ENCODE data around the gene CEP112. TPM values are rescaled to one million over a fixed set of nuclear protein-coding genes. Genes with fewer than 3 reads are reported as not detected.

Gene CEP112
- total and polyA plus RNA-seq, 2 of the 4 experiments (the other 2 are of a cell fraction): 2.5 to 5.6 TPM

- Histone ChIP-seq H3K14ac (replicated peaks; ENCODE audit: low read depth, low read length) (no peak overlapping the region), H3K18ac (ENCODE audit: low read depth, low read length) (no peak overlapping the region), H4K91ac (ENCODE audit: insufficient read depth, low read depth, low read length) (no peak overlapping the region), H3K79me1 (ENCODE audit: low read depth in 1 of 2, low read length in 2 of 2) (0 out of 4 replicates have a peak, but pooled peaks cover 0 to 2% of the 10 kb centered on the region in 2 experiments), H4K8ac (ENCODE audit: low read depth in 2 of 2, low read length in 2 of 2) (0 out of 4 replicates have a peak overlapping the region, but pooled peaks of 1 of the 2 experiments have one; percentile 59), H3K4ac (ENCODE audit: low read depth, low read length) (no peak overlapping the region; the same call in 1 of the 2 replicates), H3K4me3 (ENCODE audit: insufficient read depth, low read depth, low read length) (no peak overlapping the region), H3K36me3 (ENCODE audit: control insufficient read depth, insufficient read depth, low read length) (no peaks in the 10 kb centered on the region), H3K56ac (ENCODE audit: extremely low read depth, insufficient read depth, low read length) (no peak overlapping the region), H3K27ac (ENCODE audit: insufficient read depth, low read length) (no peak overlapping the region), H3K23ac (ENCODE audit: low read depth, low read length) (no peak overlapping the region), H2AFZ (replicated peaks; ENCODE audit: low read length, poor library complexity) (peak overlapping the region; percentile 58), H3K9me1 (ENCODE audit: insufficient read depth, low read length) (0 out of 2 replicates have a peak, but pooled peaks cover 5% of the 10 kb centered on the region), H2BK120ac (ENCODE audit: low read depth, low read length) (peak overlapping the region; percentile 55; the same call in 1 of the 2 replicates), H3K4me1 (ENCODE audit: control insufficient read depth, insufficient read depth, low read length) (no peaks in the 10 kb centered on the region), H2AK5ac (ENCODE audit: low read depth, low read length) (peak overlapping the region; percentile 5; the same call in 1 of the 2 replicates), H3K4me2 (ENCODE audit: low read depth, low read length) (no peak overlapping the region), H4K5ac (ENCODE audit: low read depth, low read length) (no peak overlapping the region), H2BK15ac (ENCODE audit: low read depth, low read length) (no peak overlapping the region), H2BK20ac (ENCODE audit: low read depth, low read length) (no peak overlapping the region; the same call in 1 of the 2 replicates), H2BK5ac (ENCODE audit: low read depth, low read length, poor library complexity, severe bottlenecking) (no peak overlapping the region), H3K9me3 (ENCODE audit: control insufficient read depth, insufficient read depth, low read length) (peaks cover 4% of the 10 kb centered on the region), H2AK9ac (replicated peaks; ENCODE audit: low read depth, low read length, poor library complexity) (no peak overlapping the region), H4K20me1 (ENCODE audit: insufficient read depth, low read length) (no peaks in the 10 kb centered on the region), H3K27me3 (ENCODE audit: control insufficient read depth, insufficient read depth, low read length) (no peaks in the 10 kb centered on the region), H3K9ac (ENCODE audit: low read depth, low read length) (no peak overlapping the region)
- intact Hi-C loops (cut with micrococcal nuclease): no loop called here
- in situ Hi-C loops (cut with MboI; ENCODE audit: low sequenced_read_pairs): no loop called here
- no CpG with 5 or more reads among the region's 4 CpGs for WGBS, 2 experiments (ENCODE audit: extremely low coverage in 2 of 2, insufficient read length in 1 of 2)
- no peak for DNase-seq
- no peak for ATAC-seq (ENCODE audit: low read depth)
- CTCF ChIA-PET: no interaction called here
- POLR2A ChIA-PET (ENCODE audit: unreplicated experiment): no interaction called here
- dilution Hi-C loops (cut with HindIII; ENCODE audit: low sequenced_read_pairs, unreplicated experiment): no loop called here
- BruUV-seq (replicated peaks): no TSS peak
- TF ChIP-seq SMC3 (IDR thresholded peaks at IDR 0.05; ENCODE audit: low read depth, low read length) (no peak), RFX5 (IDR thresholded peaks at IDR 0.05; ENCODE audit: low read depth, low read length) (no peak), RCOR1 (IDR thresholded peaks at IDR 0.05; ENCODE audit: insufficient replicate concordance, low read length) (no peak), CTCF (conservative IDR thresholded peaks at IDR 0.05; ENCODE audit: low read depth, low read length) (no peak), MAZ (IDR thresholded peaks at IDR 0.05; ENCODE audit: borderline replicate concordance, low read depth, low read length) (no peak), POLR2A (IDR thresholded peaks at IDR 0.05; ENCODE audit: low read depth, low read length) (no peak), FOS (IDR thresholded peaks at IDR 0.05; ENCODE audit: low read depth, low read length) (no peak), CEBPB (IDR thresholded peaks at IDR 0.05; ENCODE audit: low read depth, low read length) (no peak), MXI1 (IDR thresholded peaks at IDR 0.05; ENCODE audit: borderline replicate concordance, low read depth, low read length) (no peak), RAD21 (IDR thresholded peaks at IDR 0.05; ENCODE audit: low read length) (no peak), CHD1 (IDR thresholded peaks at IDR 0.05; ENCODE audit: low read depth, low read length) (no peak), NFE2L2 (IDR thresholded peaks at IDR 0.05; ENCODE audit: low read depth, low read length) (no peak), BHLHE40 (IDR thresholded peaks at IDR 0.05; ENCODE audit: low read depth, low read length) (no peak), MAFK (IDR thresholded peaks at IDR 0.05; ENCODE audit: low read depth, low read length) (no peak)
- TF ChIP-seq, protein P1, sequence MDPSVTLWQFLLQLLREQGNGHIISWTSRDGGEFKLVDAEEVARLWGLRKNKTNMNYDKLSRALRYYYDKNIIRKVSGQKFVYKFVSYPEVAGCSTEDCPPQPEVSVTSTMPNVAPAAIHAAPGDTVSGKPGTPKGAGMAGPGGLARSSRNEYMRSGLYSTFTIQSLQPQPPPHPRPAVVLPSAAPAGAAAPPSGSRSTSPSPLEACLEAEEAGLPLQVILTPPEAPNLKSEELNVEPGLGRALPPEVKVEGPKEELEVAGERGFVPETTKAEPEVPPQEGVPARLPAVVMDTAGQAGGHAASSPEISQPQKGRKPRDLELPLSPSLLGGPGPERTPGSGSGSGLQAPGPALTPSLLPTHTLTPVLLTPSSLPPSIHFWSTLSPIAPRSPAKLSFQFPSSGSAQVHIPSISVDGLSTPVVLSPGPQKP (IDR thresholded peaks at IDR 0.05; ENCODE audit: borderline replicate concordance, low read depth, low read length): no peak
- TF ChIP-seq, protein P2, sequence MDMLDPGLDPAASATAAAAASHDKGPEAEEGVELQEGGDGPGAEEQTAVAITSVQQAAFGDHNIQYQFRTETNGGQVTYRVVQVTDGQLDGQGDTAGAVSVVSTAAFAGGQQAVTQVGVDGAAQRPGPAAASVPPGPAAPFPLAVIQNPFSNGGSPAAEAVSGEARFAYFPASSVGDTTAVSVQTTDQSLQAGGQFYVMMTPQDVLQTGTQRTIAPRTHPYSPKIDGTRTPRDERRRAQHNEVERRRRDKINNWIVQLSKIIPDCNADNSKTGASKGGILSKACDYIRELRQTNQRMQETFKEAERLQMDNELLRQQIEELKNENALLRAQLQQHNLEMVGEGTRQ (IDR thresholded peaks at IDR 0.05; ENCODE audit: low read depth, low read length): no peak
Observed at GRCh38 chr17:66088173-66088572, 103.8 kb downstream of the CEP112 start.

Data from IMR-90 (cell line).